SK-N-MC (cell line): ENCODE data around the gene AAR2.

Experiments
- DNase-seq: peaks from one replicate; pipeline ENCODE4 v3.0.0-alpha.2; 2011; ENCODE audit warnings: low read depth, low spot score
- H3K27ac ChIP-seq: fragments of 200-600 bp; sonication (generic); 2 replicates; pipeline ENCODE4 v1.5.1; 2016; ENCODE audit warnings: mixed run types
- H3K36me3 ChIP-seq: fragments of 200-600 bp; sonication (generic); 2 replicates; pipeline ENCODE4 v1.6.1; 2017; ENCODE audit warnings: antibody characterized with exemption, low read length, mixed read lengths; ENCODE audit not compliant: insufficient read depth
- H3K4me3 ChIP-seq: fragments of 200-600 bp; sonication (generic); 2 replicates; pipeline ENCODE4 v1.5.1; 2016
- H3K9ac ChIP-seq: fragments of 200-600 bp; sonication (generic); 2 replicates; pipeline ENCODE4 v1.8.0; 2017; ENCODE audit warnings: mixed run types, mixed read lengths; ENCODE audit not compliant: insufficient read length
- H3K9me3 ChIP-seq: fragments of 200-600 bp; sonication (generic); 2 replicates; pipeline ENCODE4 v1.6.1; 2017; ENCODE audit warnings: low read depth, mild to moderate bottlenecking, antibody characterized with exemption, low read length, moderate library complexity, mixed read lengths
- EZH2 ChIP-seq: fragments of 200-600 bp; sonication (generic); IDR thresholded peaks from one replicate; pipeline ENCODE4 v1.6.1; 2017; ENCODE audit warnings: antibody characterized with exemption
- FOXP2 ChIP-seq: optimal IDR thresholded peaks from 2 replicates; pipeline ENCODE3; 2011; ENCODE audit warnings: mild to moderate bottlenecking, moderate library complexity; ENCODE audit not compliant: insufficient read depth; ENCODE audit errors: extremely low read length, control extremely low read depth
- POLR2AphosphoS5 ChIP-seq: IDR thresholded peaks from 2 replicates; pipeline ENCODE4 v1.6.1; 2012; ENCODE audit warnings: mild to moderate bottlenecking, low read depth, low read length, borderline replicate concordance

The AAR2 gene

DNA sequence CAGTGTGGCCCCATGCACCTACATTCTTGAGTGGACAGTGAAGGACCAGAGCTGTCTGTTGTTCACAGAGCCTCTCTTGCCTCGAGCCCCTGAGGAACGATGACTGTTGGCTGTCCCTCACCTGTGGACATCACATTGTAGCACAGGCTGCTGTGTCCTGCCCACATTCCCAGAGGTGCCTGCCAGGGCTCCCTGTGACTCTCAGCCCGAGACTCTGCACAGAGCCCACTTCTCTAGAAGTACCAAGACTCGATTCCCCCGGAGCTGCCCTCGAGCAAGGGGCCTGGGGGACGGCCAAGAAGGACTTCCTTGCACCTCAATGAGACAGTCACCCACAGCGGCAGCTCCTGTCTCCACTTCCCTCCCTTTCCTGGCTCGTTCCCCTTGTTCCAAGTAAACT lies 41.3 kb downstream of the AAR2 start:
- no peak for DNase-seq
- H3K36me3 ChIP-seq: no peaks in the 10 kb centered on the region
- TF ChIP-seq EZH2: no peak
- no peak for TF ChIP-seq FOXP2
- TF ChIP-seq POLR2AphosphoS5: no peak

DNA sequence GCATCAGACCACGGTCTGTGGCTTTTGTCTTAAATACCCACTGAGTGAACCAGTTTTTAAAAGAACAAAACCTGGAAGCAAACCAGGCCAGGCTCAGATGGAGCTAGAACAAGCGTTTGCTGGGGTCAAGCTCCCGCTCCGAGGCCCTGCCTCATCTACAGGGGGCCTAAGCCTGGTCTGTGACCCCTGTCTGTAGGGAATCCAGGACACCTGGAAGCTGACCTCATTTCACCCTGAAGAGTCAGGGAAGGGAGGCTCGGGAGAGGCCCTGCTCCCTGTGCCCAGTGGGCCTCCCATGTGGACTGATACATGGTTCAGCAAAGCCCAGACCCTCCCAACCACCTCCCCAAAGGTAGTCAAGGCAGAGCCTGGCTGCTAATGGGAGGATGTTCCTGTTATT lies 43.1 kb downstream of the AAR2 start:
- no peak overlapping the region for H3K27ac ChIP-seq
- TF ChIP-seq EZH2 (no peak), FOXP2 (no peak), POLR2AphosphoS5 (no peak)
- H3K36me3 ChIP-seq: no peaks in the 10 kb centered on the region

More for the DNA sequence above, 41.3 kb downstream of the AAR2 start:
- Histone ChIP-seq H3K27ac (no peak overlapping the region), H3K9ac (no peak overlapping the region), H3K9me3 (no peaks in the 10 kb centered on the region), H3K4me3 (no peak overlapping the region)

DNA sequence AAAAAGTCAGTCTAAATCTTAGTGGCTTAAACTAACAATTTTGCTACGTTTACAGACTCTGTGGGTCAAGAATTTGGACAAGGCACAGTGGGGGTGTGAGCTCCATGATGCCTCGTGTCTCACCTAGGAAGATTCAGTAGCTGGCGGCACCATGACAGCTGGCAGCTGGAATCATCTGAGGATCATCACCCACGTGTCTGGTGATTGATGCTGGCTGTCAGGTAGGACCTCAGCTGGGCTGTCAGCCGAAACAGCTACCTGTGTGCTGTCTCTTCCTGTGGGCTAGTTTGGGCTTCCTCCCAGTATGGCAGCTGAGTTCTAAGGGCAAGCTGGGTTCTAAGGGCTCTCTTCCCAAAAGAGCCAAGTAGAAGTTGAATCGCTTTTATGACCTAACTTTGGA lies 43.5 kb downstream of the AAR2 start:
- Histone ChIP-seq H3K27ac (no peak overlapping the region), H3K36me3 (no peaks in the 10 kb centered on the region), H3K4me3 (no peak overlapping the region), H3K9me3 (no peaks in the 10 kb centered on the region), H3K9ac (no peak overlapping the region)
- TF ChIP-seq POLR2AphosphoS5 (no peak), FOXP2 (no peak), EZH2 (no peak)
- DNase-seq: no peak

More for the DNA sequence above, 43.1 kb downstream of the AAR2 start:
- Histone ChIP-seq H3K4me3 (no peak overlapping the region), H3K9me3 (no peaks in the 10 kb centered on the region), H3K9ac (no peak overlapping the region)
- DNase-seq: no peak

DNA sequence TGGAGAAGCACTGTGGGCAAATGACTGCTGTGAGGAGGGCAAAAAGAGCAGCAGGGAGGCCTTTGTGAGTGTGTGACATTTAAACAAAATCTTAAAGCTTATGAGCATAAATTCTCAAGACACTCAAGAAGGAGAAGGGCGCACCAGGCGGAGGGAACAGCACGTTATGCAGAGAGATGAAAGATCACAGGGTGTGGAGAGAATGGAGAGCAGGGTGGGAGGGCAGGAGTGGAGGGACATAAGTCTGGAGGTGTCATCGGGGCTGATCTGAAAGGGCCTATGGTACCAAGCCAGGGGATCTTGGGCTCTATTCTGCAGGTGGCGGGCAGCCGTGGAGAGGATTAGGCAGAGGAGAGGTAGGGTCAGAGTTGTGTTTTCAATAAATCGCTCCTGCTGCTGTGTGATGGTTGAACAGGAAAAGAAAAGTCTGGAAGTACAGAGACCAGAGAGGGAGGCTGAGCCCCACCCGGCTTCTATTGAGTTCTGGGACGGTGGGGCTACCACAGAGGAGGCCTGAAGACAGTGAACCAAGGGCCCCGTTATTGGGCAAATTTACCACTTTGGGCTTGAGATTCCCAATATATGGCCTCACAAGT lies 45.6 kb downstream of the AAR2 start:
- Histone ChIP-seq H3K9me3 (no peaks in the 10 kb centered on the region), H3K36me3 (no peaks in the 10 kb centered on the region), H3K4me3 (no peak overlapping the region), H3K9ac (no peak overlapping the region), H3K27ac (no peak overlapping the region)
- no peak for TF ChIP-seq POLR2AphosphoS5
- TF ChIP-seq FOXP2: no peak
- TF ChIP-seq EZH2: no peak
- DNase-seq: no peak

DNA sequence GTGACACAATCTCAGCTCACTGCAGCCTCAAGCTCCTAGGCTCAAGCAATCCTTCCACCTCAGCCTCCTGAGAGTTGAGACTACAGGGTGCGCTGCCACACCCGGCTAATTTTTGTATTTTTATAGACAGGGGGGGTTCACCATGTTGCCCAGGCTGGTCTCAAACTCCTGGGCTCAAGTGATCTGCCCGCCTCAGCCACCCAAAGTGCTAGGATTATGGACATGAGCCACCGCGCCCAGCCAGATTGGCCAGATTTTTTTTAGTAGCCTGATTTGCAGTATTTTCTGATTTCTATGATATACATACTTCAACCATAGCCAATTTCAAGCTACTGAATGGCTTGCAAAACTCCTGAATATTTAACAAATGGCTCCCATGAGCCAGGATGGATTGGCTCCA lies 48.5 kb downstream of the AAR2 start:
- no peak for TF ChIP-seq EZH2
- TF ChIP-seq POLR2AphosphoS5: no peak
- TF ChIP-seq FOXP2: no peak
- no peaks in the 10 kb centered on the region for H3K36me3 ChIP-seq
- H3K4me3 ChIP-seq: no peak overlapping the region
- H3K9me3 ChIP-seq: no peaks in the 10 kb centered on the region
- H3K9ac ChIP-seq: no peak overlapping the region
- H3K27ac ChIP-seq: no peak overlapping the region
- DNase-seq: no peak

DNA sequence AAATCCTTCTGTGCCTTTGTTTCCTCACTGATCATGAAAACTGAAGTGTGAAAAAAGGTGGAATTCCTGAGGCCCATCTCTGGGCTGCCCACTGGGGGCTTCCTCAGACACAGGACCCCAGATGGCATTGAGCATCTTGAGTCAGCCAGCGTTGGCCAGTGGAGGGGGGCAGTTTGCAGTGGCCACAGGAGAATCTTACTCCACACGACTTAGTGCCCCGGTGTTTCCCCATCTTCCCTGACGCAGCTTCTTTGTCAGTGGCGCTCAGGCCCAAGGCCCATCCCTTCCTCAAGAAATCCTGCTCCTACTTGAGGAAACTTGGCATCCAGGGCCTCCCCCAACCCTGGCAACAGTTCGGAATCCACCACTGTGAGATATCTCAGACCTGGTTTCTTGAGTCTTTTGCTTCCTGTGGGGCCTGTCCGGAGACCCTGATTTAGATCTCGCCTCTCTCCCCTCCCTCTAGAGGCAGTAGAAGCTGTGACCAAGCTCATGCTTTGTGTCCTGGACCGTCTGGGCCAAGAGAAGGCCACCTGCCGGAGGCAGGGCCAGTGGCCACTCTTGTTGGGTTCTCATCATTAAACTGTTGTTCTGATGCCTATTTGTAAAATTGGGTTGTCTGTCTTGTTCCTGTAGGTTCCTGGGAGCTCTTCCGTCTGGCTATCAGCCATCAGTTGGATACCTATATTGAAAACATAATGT lies 49.6 kb downstream of the AAR2 start:
- no peak for TF ChIP-seq EZH2
- no peak for TF ChIP-seq FOXP2
- TF ChIP-seq POLR2AphosphoS5: no peak
- no peak overlapping the region for H3K9ac ChIP-seq
- H3K4me3 ChIP-seq: no peak overlapping the region
- H3K27ac ChIP-seq: no peak overlapping the region
- H3K9me3 ChIP-seq: no peaks in the 10 kb centered on the region
- H3K36me3 ChIP-seq: no peaks in the 10 kb centered on the region
- no peak for DNase-seq

DNA sequence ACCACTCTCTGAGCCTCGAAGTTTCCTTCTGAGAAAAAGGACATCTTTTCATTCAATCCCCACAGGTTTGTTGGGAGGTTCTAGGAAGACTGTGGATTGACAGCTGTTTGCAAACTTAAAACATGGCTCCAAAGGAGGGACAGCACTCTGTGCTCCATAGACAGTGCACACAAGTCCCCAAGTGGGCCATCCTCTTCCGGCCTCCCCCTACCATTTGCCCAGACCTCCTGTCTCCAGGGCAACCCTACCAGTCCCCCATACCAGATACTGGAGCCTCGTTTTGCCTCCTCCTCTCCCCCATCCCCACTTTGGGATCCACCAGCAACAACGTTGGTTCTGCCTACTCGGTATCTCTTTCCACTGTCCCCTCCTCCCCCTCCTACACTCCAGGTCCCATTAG lies 61.4 kb downstream of the AAR2 start:
- H3K36me3 ChIP-seq: no peaks in the 10 kb centered on the region

DNA sequence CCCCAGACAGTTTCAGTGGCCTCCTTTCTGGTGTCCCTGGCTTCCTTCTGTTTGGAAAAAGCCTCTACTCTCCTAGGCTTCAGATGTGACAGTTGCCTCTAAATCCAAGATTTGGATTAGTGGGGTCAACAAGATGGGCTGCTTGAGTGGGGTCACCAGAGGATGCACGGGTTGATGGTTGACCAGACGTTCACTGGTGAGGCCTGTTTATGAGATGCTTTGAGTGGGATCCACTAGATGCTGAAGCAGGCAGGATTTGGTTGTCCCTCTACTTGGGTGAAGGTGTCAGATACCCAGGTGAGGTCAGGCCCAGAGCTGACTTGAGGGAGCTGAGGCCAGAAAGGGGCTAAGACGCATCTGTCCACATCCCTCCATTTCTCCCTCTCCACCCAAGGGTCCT lies 61.8 kb downstream of the AAR2 start:
- H3K9ac ChIP-seq: no peak overlapping the region
- no peak overlapping the region for H3K27ac ChIP-seq
- TF ChIP-seq EZH2: no peak
- TF ChIP-seq FOXP2: no peak
- TF ChIP-seq POLR2AphosphoS5: no peak
- no peaks in the 10 kb centered on the region for H3K36me3 ChIP-seq
- no peak for DNase-seq
- no peaks in the 10 kb centered on the region for H3K9me3 ChIP-seq
- no peak overlapping the region for H3K4me3 ChIP-seq

More for the DNA sequence above, 61.4 kb downstream of the AAR2 start:
- H3K9me3 ChIP-seq: no peaks in the 10 kb centered on the region
- TF ChIP-seq FOXP2: no peak
- TF ChIP-seq POLR2AphosphoS5: no peak
- no peak for TF ChIP-seq EZH2
- no peak overlapping the region for H3K4me3 ChIP-seq
- no peak overlapping the region for H3K27ac ChIP-seq
- DNase-seq: no peak
- H3K9ac ChIP-seq: no peak overlapping the region
